Mesendoderm (in vitro differentiated cells): ENCODE results near the gene VWF.
A peak's percentile ranks its signal among the peaks of the same experiment; 100 is the strongest.

Source experiments
- DNase-seq: peaks from one replicate; pipeline ENCODE4 v3.0.0; 2013
- H2AK5ac ChIP-seq: 2 replicates; pipeline ENCODE4 v1.6.1; 2013; ENCODE audit warnings: low read length, inconsistent platforms
- H2BK120ac ChIP-seq: 2 replicates; pipeline ENCODE4 v1.6.1; 2013; ENCODE audit warnings: low read depth, mild to moderate bottlenecking, low read length, moderate library complexity, mixed read lengths
- H2BK15ac ChIP-seq: replicated peaks from 2 replicates; pipeline ENCODE4 v1.6.1; 2013; ENCODE audit warnings: low read depth, mild to moderate bottlenecking, moderate library complexity
- H2BK5ac ChIP-seq: 2 replicates; pipeline ENCODE4 v1.6.1; 2013; ENCODE audit warnings: low read length, inconsistent platforms
- H3K18ac ChIP-seq: 2 replicates; pipeline ENCODE4 v1.6.1; 2013; ENCODE audit warnings: mild to moderate bottlenecking, low read length, mixed read lengths
- H3K23ac ChIP-seq: one replicate; pipeline ENCODE4 v1.6.1; 2013; ENCODE audit warnings: low read length
- H3K27ac ChIP-seq: 2 replicates; pipeline ENCODE4 v1.5.1; 2013; ENCODE audit warnings: low read depth, mild to moderate bottlenecking, inconsistent platforms, low read length, moderate library complexity
- H3K27me3 ChIP-seq: 2 replicates; pipeline ENCODE4 v1.6.1; 2013; ENCODE audit warnings: low read length, control low read depth, mild to moderate bottlenecking, inconsistent platforms; ENCODE audit not compliant: insufficient read depth, poor library complexity
- H3K36me3 ChIP-seq: 2 replicates; pipeline ENCODE4 v1.6.1; 2013; ENCODE audit warnings: low read length, inconsistent platforms; ENCODE audit not compliant: control insufficient read depth, insufficient read depth
- H3K4ac ChIP-seq: one replicate; pipeline ENCODE4 v1.6.1; 2013; ENCODE audit warnings: low read depth, mild to moderate bottlenecking, low read length, moderate library complexity
- H3K4me1 ChIP-seq: 2 replicates; pipeline ENCODE4 v1.6.1; 2013; ENCODE audit warnings: low read depth, low read length, inconsistent platforms; ENCODE audit not compliant: control insufficient read depth
- H3K4me2 ChIP-seq: 2 replicates; pipeline ENCODE4 v1.6.1; 2013; ENCODE audit warnings: low read length
- H3K4me3 ChIP-seq: 2 replicates; pipeline ENCODE4 v1.5.1; 2013; ENCODE audit warnings: mild to moderate bottlenecking, low read length
- H3K56ac ChIP-seq: one replicate; pipeline ENCODE4 v1.6.1; 2013; ENCODE audit warnings: low read length
- H3K79me1 ChIP-seq: 2 replicates; pipeline ENCODE4 v1.6.1; 2013; ENCODE audit warnings: low read length, inconsistent platforms
- H3K79me2 ChIP-seq: 2 replicates; pipeline ENCODE4 v1.6.1; 2013; ENCODE audit warnings: mild to moderate bottlenecking, low read length; ENCODE audit not compliant: control insufficient read depth, insufficient read depth
- H3K9ac ChIP-seq: 2 replicates; pipeline ENCODE4 v1.6.1; 2013; ENCODE audit warnings: low read length, inconsistent platforms
- H4K5ac ChIP-seq: one replicate; pipeline ENCODE4 v1.6.1; 2013; ENCODE audit warnings: low read length
- H4K8ac ChIP-seq: one replicate; pipeline ENCODE4 v1.6.1; 2013; ENCODE audit warnings: low read depth, mild to moderate bottlenecking, control low read depth, low read length, moderate library complexity
- WGBS: extraction: QIAGEN DNeasy Blood & Tissue Kit; methylation state at CpG from one replicate; pipeline ENCODE4 v1.1.7; 2013; ENCODE audit warnings: low lambda C conversion rate, missing lambda C conversion rate; ENCODE audit not compliant: insufficient coverage; ENCODE audit errors: extremely low coverage; 5-methylcytosine and 5-hydroxymethylcytosine counted together

Gene VWF

DNA sequence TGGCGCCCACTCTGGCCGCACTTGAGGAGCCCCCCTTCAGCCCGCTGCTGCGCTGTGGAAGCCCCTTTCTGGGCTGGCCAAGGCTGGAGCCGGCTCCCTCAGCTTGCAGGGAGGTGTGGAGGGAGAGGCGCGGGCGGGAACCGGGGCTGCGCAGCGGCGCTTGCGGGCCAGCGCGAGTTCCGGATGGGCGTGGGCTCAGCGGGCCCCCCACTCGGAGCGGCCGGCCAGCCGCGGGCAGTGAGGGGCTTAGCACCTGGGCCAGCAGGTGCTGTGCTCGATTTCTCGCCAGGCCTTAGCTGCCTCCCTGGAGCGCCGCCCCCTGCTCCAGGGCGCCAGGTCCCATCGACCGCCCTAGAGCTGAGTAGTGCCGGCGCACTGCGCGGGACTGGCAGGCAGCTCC is 8.0 kb upstream of the VWF start:
- Histone ChIP-seq H2BK15ac (no peak overlapping the region), H3K4me1 (no peaks in the 10 kb centered on the region), H4K8ac (no peak overlapping the region), H3K56ac (no peak overlapping the region), H3K36me3 (no peaks in the 10 kb centered on the region), H3K27me3 (no peaks in the 10 kb centered on the region), H2AK5ac (no peak overlapping the region), H3K18ac (no peak overlapping the region), H2BK120ac (no peak overlapping the region), H3K79me2 (no peaks in the 10 kb centered on the region), H3K4me3 (no peak overlapping the region), H3K23ac (no peak overlapping the region), H3K4ac (no peak overlapping the region), H2BK5ac (no peak overlapping the region), H4K5ac (no peak overlapping the region), H3K79me1 (no peaks in the 10 kb centered on the region), H3K9ac (no peak overlapping the region), H3K4me2 (no peak overlapping the region), H3K27ac (no peak overlapping the region)
- no CpG with 5 or more reads among the region's 34 CpGs for whole genome bisulfite sequencing
- no peak for DNase-seq

GRCh38 chr12:6125310-6125608 is 789 bp upstream of the VWF start:
- Histone ChIP-seq H2BK120ac (peak overlapping the region; percentile 66), H3K27me3 (no peaks in the 10 kb centered on the region), H3K4me2 (no peak overlapping the region), H3K18ac (no peak overlapping the region), H3K4me3 (no peak overlapping the region), H4K8ac (no peak overlapping the region), H3K79me2 (no peaks in the 10 kb centered on the region), H2AK5ac (peak overlapping the region; percentile 96), H2BK15ac (no peak overlapping the region), H3K4ac (no peak overlapping the region), H3K23ac (no peak overlapping the region), H3K4me1 (peaks cover 16% of the 10 kb centered on the region), H3K27ac (peak overlapping the region; percentile 86), H2BK5ac (peak overlapping the region; percentile 84), H3K56ac (peak overlapping the region; percentile 72), H3K79me1 (no peaks in the 10 kb centered on the region), H4K5ac (no peak overlapping the region), H3K9ac (no peak overlapping the region), H3K36me3 (no peaks in the 10 kb centered on the region)
- WGBS = no CpG with 5 or more reads among the region's 3 CpGs
- DNase-seq = no peak

- peak overlapping the region; percentile 41 for H2BK5ac ChIP-seq
- peak overlapping the region; percentile 76 for H3K4ac ChIP-seq
- H3K56ac ChIP-seq = peak overlapping the region; percentile 89
- peak overlapping the region; percentile 49 for H2BK120ac ChIP-seq
- no peak overlapping the region for H4K8ac ChIP-seq
- H3K4me1 ChIP-seq = peaks cover 16% of the 10 kb centered on the region
- H3K9ac ChIP-seq = peak overlapping the region; percentile 47
- H3K36me3 ChIP-seq = no peaks in the 10 kb centered on the region
- no peak overlapping the region for H3K4me2 ChIP-seq
- H3K79me1 ChIP-seq = no peaks in the 10 kb centered on the region
- peak overlapping the region; percentile 98 for H2AK5ac ChIP-seq
- no peak overlapping the region for H2BK15ac ChIP-seq
- peak overlapping the region; percentile 73 for H3K27ac ChIP-seq
- peak overlapping the region; percentile 40 for H3K18ac ChIP-seq
- no peak overlapping the region for H3K4me3 ChIP-seq
- no peaks in the 10 kb centered on the region for H3K27me3 ChIP-seq
- DNase-seq = no peak
- no peak overlapping the region for H3K23ac ChIP-seq
- no peak overlapping the region for H4K5ac ChIP-seq
- no CpG with 5 or more reads among the region's 9 CpGs for WGBS
- H3K79me2 ChIP-seq = no peaks in the 10 kb centered on the region
Measured at GRCh38 chr12:6123258-6123657, 1.2 kb downstream of the VWF start.

GRCh38 chr12:6122201-6122600 is 2.3 kb downstream of the VWF start:
- Histone ChIP-seq H3K79me2 (no peaks in the 10 kb centered on the region), H3K56ac (no peak overlapping the region), H2AK5ac (no peak overlapping the region), H2BK5ac (no peak overlapping the region), H4K5ac (no peak overlapping the region), H3K4me3 (no peak overlapping the region), H3K4me2 (no peak overlapping the region), H3K36me3 (no peaks in the 10 kb centered on the region), H3K18ac (no peak overlapping the region), H3K23ac (no peak overlapping the region), H3K27me3 (no peaks in the 10 kb centered on the region), H2BK120ac (no peak overlapping the region), H3K4ac (no peak overlapping the region), H2BK15ac (no peak overlapping the region), H3K27ac (no peak overlapping the region), H3K9ac (no peak overlapping the region), H3K79me1 (no peaks in the 10 kb centered on the region), H4K8ac (no peak overlapping the region), H3K4me1 (peaks cover 16% of the 10 kb centered on the region)
- DNase-seq = no peak
- WGBS = no CpG with 5 or more reads among the region's 4 CpGs

GRCh38 chr12:6120796-6121473 is 3.5 kb downstream of the VWF start:
- Histone ChIP-seq H3K4me1 (peaks cover 16% of the 10 kb centered on the region), H3K36me3 (no peaks in the 10 kb centered on the region), H3K4me3 (no peak overlapping the region), H3K4me2 (no peak overlapping the region), H3K18ac (no peak overlapping the region), H3K56ac (no peak overlapping the region), H3K79me1 (no peaks in the 10 kb centered on the region), H3K9ac (no peak overlapping the region), H3K23ac (no peak overlapping the region), H3K79me2 (no peaks in the 10 kb centered on the region), H4K8ac (no peak overlapping the region), H3K4ac (peak overlapping the region; percentile 43), H3K27me3 (no peaks in the 10 kb centered on the region), H4K5ac (no peak overlapping the region), H2BK5ac (no peak overlapping the region), H2BK15ac (no peak overlapping the region), H3K27ac (no peak overlapping the region), H2BK120ac (no peak overlapping the region), H2AK5ac (no peak overlapping the region)
- no peak for DNase-seq
- no CpG with 5 or more reads among the region's 20 CpGs for WGBS
